ENCODE data around the gene KHDRBS2.

DNA sequence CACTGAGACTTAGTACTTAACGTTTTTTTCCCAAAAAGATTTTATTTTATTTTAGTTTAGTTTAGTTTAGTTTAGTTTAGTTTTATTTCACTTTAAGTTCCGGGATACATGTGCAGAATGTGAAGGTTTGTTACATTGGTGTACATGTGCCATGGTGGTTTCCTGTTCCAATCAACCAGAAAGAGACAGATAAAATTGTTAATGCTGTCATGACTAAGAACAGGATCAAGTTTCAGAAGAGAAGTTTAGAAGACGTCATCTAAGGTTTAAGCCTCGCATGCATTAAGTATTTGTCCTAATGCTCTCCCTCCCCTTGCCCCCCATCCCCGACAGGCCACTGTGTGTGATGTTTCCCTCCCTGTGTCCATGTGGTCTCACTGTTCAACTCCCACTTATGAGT lies 540.0 kb downstream of the KHDRBS2 start:
- TF ChIP-seq, protein P1, sequence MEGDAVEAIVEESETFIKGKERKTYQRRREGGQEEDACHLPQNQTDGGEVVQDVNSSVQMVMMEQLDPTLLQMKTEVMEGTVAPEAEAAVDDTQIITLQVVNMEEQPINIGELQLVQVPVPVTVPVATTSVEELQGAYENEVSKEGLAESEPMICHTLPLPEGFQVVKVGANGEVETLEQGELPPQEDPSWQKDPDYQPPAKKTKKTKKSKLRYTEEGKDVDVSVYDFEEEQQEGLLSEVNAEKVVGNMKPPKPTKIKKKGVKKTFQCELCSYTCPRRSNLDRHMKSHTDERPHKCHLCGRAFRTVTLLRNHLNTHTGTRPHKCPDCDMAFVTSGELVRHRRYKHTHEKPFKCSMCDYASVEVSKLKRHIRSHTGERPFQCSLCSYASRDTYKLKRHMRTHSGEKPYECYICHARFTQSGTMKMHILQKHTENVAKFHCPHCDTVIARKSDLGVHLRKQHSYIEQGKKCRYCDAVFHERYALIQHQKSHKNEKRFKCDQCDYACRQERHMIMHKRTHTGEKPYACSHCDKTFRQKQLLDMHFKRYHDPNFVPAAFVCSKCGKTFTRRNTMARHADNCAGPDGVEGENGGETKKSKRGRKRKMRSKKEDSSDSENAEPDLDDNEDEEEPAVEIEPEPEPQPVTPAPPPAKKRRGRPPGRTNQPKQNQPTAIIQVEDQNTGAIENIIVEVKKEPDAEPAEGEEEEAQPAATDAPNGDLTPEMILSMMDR (IDR thresholded peaks at IDR 0.05) = no peak
- no peak for TF ChIP-seq POLR2A (IDR thresholded peaks at IDR 0.05)
- TF ChIP-seq POLR2AphosphoS5 (IDR thresholded peaks at IDR 0.05) = no peak
